SU-DHL-6 (cell line): Measurements from ENCODE around the gene TMEM87B.
A peak's percentile ranks its signal among the peaks of the same experiment; 100 is the strongest.

Experiments
- H2AFZ ChIP-seq: fragments of 200-600 bp; sonication (generic); 2 replicates; pipeline ENCODE4 v1.6.1; 2014; ENCODE audit warnings: low read depth, mild to moderate bottlenecking, moderate library complexity, mixed read lengths, antibody characterized with exemption, low read length; ENCODE audit not compliant: severe bottlenecking
- H3F3A ChIP-seq: fragments of 200-600 bp; shearing (Covaris generic); 2 replicates; pipeline ENCODE4 v1.6.0; 2016; ENCODE audit warnings: antibody characterized with exemption, mild to moderate bottlenecking; ENCODE audit not compliant: insufficient read depth
- H3K27ac ChIP-seq: fragments of 200-600 bp; sonication (generic); 2 replicates; pipeline ENCODE4 v1.5.1; 2016; ENCODE audit warnings: low read depth, mild to moderate bottlenecking, low read length, moderate library complexity, mixed read lengths
- H3K27me3 ChIP-seq: fragments of 200-600 bp; sonication (generic), shearing (Covaris generic); 2 replicates; pipeline ENCODE4 v1.6.0; 2014; ENCODE audit warnings: mild to moderate bottlenecking, low read length
- H3K36me3 ChIP-seq: fragments of 200-600 bp; sonication (generic); 2 replicates; pipeline ENCODE4 v1.6.1; 2014; ENCODE audit warnings: mild to moderate bottlenecking, low read length, mixed read lengths
- H3K4me2 ChIP-seq: fragments of 300-600, 200-600 bp; shearing (Covaris generic), sonication (generic); 2 replicates; pipeline ENCODE4 v1.6.0; 2014; ENCODE audit warnings: low read length, low read depth, mild to moderate bottlenecking; ENCODE audit not compliant: poor library complexity, severe bottlenecking
- H3K4me3 ChIP-seq: fragments of 200-600 bp; sonication (generic); 2 replicates; pipeline ENCODE4 v1.5.1; 2014; ENCODE audit warnings: antibody characterized with exemption, low read length, mild to moderate bottlenecking, mixed read lengths; ENCODE audit not compliant: insufficient read depth, poor library complexity, severe bottlenecking
- H3K79me2 ChIP-seq: fragments of 200-600 bp; sonication (generic); 2 replicates; pipeline ENCODE4 v1.6.1; 2014; ENCODE audit warnings: mild to moderate bottlenecking, low read length, moderate library complexity; ENCODE audit not compliant: insufficient read depth
- H3K9ac ChIP-seq: fragments of 200-600 bp; sonication (generic); 2 replicates; pipeline ENCODE4 v1.7.0; 2014; ENCODE audit warnings: mild to moderate bottlenecking, low read length
- H3K9me2 ChIP-seq: fragments of 200-600 bp; sonication (generic); replicated peaks from 2 replicates; pipeline ENCODE4 v1.6.1; 2014; ENCODE audit warnings: low read length; ENCODE audit not compliant: insufficient read depth
- H3K9me3 ChIP-seq: fragments of 200-600 bp; sonication (generic); 2 replicates; pipeline ENCODE4 v1.6.1; 2014; ENCODE audit warnings: low read length, mixed read lengths; ENCODE audit not compliant: insufficient read depth
- H4K20me1 ChIP-seq: fragments of 200-600 bp; sonication (generic); 2 replicates; pipeline ENCODE4 v1.6.1; 2014; ENCODE audit warnings: low read depth, mild to moderate bottlenecking, antibody characterized with exemption, low read length, moderate library complexity, mixed read lengths
- EZH2phosphoT487 ChIP-seq: fragments of 200-600 bp; sonication (generic), shearing (Covaris generic); conservative IDR thresholded peaks from 2 replicates; pipeline ENCODE4 v1.6.1; 2018; ENCODE audit warnings: mild to moderate bottlenecking, antibody characterized with exemption, low read length, moderate library complexity, mixed read lengths
- TF ChIP-seq, protein P1 (sequence below): fragments of 200-600 bp; sonication (generic); IDR thresholded peaks from one replicate; pipeline ENCODE4 v1.5.1; 2017; ENCODE audit warnings: antibody characterized with exemption, mild to moderate bottlenecking, low read length, moderate library complexity; ENCODE audit not compliant: insufficient read depth, poor library complexity, severe bottlenecking

Gene TMEM87B, protein sequence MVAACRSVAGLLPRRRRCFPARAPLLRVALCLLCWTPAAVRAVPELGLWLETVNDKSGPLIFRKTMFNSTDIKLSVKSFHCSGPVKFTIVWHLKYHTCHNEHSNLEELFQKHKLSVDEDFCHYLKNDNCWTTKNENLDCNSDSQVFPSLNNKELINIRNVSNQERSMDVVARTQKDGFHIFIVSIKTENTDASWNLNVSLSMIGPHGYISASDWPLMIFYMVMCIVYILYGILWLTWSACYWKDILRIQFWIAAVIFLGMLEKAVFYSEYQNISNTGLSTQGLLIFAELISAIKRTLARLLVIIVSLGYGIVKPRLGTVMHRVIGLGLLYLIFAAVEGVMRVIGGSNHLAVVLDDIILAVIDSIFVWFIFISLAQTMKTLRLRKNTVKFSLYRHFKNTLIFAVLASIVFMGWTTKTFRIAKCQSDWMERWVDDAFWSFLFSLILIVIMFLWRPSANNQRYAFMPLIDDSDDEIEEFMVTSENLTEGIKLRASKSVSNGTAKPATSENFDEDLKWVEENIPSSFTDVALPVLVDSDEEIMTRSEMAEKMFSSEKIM

DNA sequence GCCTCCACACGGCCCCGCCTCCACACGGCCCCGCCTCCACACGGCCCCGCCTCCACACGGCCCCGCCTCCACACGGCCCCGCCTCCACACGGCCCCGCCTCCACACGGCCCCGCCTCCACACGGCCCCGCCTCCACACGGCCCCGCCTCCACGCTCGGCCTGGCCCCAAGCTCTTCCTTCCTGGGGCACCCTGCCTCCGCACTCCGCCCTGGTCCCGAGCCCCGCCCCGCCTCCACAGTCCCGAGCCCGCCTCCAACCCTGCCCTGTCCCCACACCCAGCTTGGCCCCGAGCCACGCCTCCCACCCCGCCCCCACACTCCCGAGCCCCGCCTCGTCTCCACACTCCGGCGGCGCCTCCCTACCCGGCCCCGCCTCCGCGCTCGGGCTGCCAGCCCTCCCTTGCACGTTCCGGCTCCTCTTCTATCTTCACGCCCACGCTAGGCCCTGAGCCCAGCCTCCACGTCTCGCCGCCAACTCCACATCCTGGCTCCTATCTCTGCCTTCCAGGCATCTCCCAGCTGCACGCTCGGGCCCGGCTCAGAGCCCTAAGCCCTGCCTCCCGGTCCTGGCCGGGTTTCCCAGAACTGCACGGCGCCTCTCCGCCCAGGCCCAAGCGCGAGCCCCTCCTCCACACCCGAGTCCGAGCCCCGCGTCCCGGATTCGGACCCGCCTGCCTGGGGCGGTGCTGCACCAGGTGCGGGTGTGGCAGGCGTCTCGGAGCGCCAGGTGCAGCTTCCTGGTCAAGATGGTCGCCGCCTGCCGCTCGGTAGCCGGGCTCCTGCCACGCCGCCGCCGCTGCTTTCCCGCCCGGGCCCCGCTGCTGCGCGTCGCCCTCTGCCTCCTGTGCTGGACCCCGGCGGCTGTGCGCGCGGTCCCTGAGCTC lies at the start of gene TMEM87B:
Gene TMEM87B (plus strand): TSS at position 423 of the 883 bp plus-strand sequence. CDS start 323 bp downstream, at position 746.
- Histone ChIP-seq H3K4me3 (peak within 1 kb of the TSS; percentile 88), H3K27ac (peak within 1 kb of the TSS; percentile 77), H3K9me2 (no peaks in the 10 kb centered on the region), H3K36me3 (no peaks in the 10 kb centered on the region), H3F3A (0 out of 2 replicates have a peak, but pooled peaks cover 5% of the 10 kb centered on the region), H3K9me3 (no peaks in the 10 kb centered on the region), H3K79me2 (peaks cover 21% of the 10 kb centered on the region), H3K4me2 (peak within 1 kb of the TSS; percentile 83), H2AFZ (peak within 1 kb of the TSS; percentile 89), H3K27me3 (no peaks in the 10 kb centered on the region), H3K9ac (peak within 1 kb of the TSS; percentile 87), H4K20me1 (no peaks in the 10 kb centered on the region)
- TF ChIP-seq, protein P1, sequence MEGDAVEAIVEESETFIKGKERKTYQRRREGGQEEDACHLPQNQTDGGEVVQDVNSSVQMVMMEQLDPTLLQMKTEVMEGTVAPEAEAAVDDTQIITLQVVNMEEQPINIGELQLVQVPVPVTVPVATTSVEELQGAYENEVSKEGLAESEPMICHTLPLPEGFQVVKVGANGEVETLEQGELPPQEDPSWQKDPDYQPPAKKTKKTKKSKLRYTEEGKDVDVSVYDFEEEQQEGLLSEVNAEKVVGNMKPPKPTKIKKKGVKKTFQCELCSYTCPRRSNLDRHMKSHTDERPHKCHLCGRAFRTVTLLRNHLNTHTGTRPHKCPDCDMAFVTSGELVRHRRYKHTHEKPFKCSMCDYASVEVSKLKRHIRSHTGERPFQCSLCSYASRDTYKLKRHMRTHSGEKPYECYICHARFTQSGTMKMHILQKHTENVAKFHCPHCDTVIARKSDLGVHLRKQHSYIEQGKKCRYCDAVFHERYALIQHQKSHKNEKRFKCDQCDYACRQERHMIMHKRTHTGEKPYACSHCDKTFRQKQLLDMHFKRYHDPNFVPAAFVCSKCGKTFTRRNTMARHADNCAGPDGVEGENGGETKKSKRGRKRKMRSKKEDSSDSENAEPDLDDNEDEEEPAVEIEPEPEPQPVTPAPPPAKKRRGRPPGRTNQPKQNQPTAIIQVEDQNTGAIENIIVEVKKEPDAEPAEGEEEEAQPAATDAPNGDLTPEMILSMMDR, result no peak
- TF ChIP-seq EZH2phosphoT487, result no peak

DNA sequence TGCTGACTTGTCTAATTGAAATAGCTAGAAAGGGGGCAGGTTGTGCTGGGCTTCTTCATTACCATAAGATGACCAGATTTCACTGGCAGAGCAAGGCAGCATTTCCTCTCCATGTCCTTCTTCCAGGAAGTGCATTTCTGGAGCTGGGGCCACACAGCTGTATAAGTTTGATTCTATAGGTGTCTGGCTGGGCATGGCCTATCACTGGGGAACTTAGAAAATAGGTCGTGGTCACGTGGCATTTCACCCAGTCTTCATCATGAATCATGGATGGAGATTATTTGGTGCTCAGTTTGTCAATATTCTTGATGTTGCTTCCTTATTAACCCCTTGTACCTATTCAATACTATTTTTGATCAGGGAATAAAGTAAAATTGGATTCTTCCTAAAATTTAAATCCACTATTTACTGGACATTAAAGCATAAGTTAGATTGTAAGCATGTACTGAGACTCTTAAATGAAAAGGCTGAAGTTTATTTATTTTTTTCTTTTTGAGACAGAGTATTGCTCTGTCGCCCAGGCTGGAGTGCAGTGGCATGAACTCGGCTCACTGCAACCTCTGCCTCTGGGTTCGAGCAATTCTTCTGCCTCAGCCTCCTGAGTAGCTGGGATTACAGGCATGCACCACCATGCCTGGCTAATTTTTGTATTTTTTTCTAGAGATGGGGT lies 49.5 kb upstream of the TMEM87B start:
- Histone ChIP-seq H3K27me3 (no peaks in the 10 kb centered on the region), H3F3A (no peaks in the 10 kb centered on the region), H3K9me3 (no peaks in the 10 kb centered on the region), H3K9ac (no peak overlapping the region), H3K9me2 (no peaks in the 10 kb centered on the region), H2AFZ (no peak overlapping the region), H3K4me3 (no peak overlapping the region), H3K79me2 (no peaks in the 10 kb centered on the region), H4K20me1 (no peaks in the 10 kb centered on the region), H3K4me2 (no peak overlapping the region), H3K27ac (no peak overlapping the region), H3K36me3 (no peaks in the 10 kb centered on the region)
- TF ChIP-seq, protein P1, result no peak
- TF ChIP-seq EZH2phosphoT487, result no peak

DNA sequence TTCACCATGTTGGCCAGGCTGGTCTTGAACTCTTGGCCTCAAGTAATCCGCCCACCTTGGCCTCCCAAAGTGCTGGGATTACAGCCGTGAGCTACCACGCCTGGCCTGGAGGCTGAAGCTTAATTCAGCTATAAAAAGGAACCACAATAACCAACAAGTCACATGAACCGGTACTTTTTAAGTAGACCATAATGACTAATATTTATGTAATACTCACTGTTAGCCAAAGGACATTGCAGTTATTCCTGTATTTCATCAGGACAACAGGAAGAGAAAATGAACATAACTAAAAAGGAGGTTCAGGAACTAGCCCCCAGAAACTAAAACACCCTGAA lies 49.0 kb upstream of the TMEM87B start:
- TF ChIP-seq, protein P1, result no peak
- TF ChIP-seq EZH2phosphoT487, result no peak
- Histone ChIP-seq H3K4me2 (no peak overlapping the region), H2AFZ (no peak overlapping the region), H3F3A (no peaks in the 10 kb centered on the region), H3K36me3 (no peaks in the 10 kb centered on the region), H3K79me2 (no peaks in the 10 kb centered on the region), H3K27ac (no peak overlapping the region), H4K20me1 (no peaks in the 10 kb centered on the region), H3K9ac (no peak overlapping the region), H3K9me2 (no peaks in the 10 kb centered on the region), H3K4me3 (no peak overlapping the region), H3K9me3 (no peaks in the 10 kb centered on the region), H3K27me3 (no peaks in the 10 kb centered on the region)
